WTC11 (cell line): ENCODE measurements around the gene VTI1A. TPM values are rescaled to one million over a fixed set of nuclear protein-coding genes. Genes with fewer than 3 reads are reported as not detected.

Source experiments
- ATAC-seq: fragments of 200-7000 bp; cut with Tn5 transposase; 2 replicates; pipeline ENCODE4 v1.10.0; 2021; ENCODE audit warnings: mild to moderate bottlenecking, moderate library complexity
- CTCF ChIA-PET: fragments of 300-600 bp; sonication (Branson Sonifier 250); formaldehyde crosslinking; loops from one replicate; lab custom pipeline; 2021; ENCODE audit warnings: antibody characterized with exemption; lab: Charles Lee
- POLR2A ChIA-PET: fragments of 350-600 bp; sonication (Branson Sonifier 250); formaldehyde crosslinking; loops from one replicate; lab custom pipeline; 2021; ENCODE audit warnings: antibody characterized with exemption; lab: Charles Lee
- DNase-seq: peaks from one replicate; pipeline ENCODE4 v3.0.0; 2021; ENCODE audit warnings: low spot score
- H3K27ac Mint-ChIP-seq: 2 replicates; pipeline ENCODE4 v1.8.0; 2021; ENCODE audit warnings: mixed read lengths
- H3K27me3 Mint-ChIP-seq: 2 replicates; pipeline ENCODE4 v1.8.0; 2021; ENCODE audit warnings: low read depth, mild to moderate bottlenecking, moderate library complexity, mixed read lengths
- H3K36me3 Mint-ChIP-seq: 2 replicates; pipeline ENCODE4 v1.8.0; 2021; ENCODE audit warnings: mixed read lengths
- H3K4me1 Mint-ChIP-seq: 2 replicates; pipeline ENCODE4 v1.8.0; 2022; ENCODE audit warnings: mixed read lengths
- H3K4me3 Mint-ChIP-seq: 2 replicates; pipeline ENCODE4 v1.8.0; 2021; ENCODE audit warnings: mild to moderate bottlenecking, moderate library complexity, mixed read lengths
- H3K9me3 Mint-ChIP-seq: 2 replicates; pipeline ENCODE4 v1.8.0; 2021; ENCODE audit warnings: mixed read lengths
- ATF1 ChIP-seq: sonication (generic); formaldehyde crosslinking; IDR thresholded peaks from 2 replicates; pipeline ENCODE4 v1.8.1; 2023; ENCODE audit warnings: mild to moderate bottlenecking, moderate library complexity, missing genetic modification reagents
- GABPB1 ChIP-seq: sonication (generic); formaldehyde crosslinking; IDR thresholded peaks from 2 replicates; pipeline ENCODE4 v1.8.1; 2023; ENCODE audit warnings: mild to moderate bottlenecking, missing genetic modification reagents
- IRF2 ChIP-seq: sonication (generic); formaldehyde crosslinking; IDR thresholded peaks from 2 replicates; pipeline ENCODE4 v1.8.0; 2022; ENCODE audit warnings: low read depth, missing genetic modification reagents, borderline replicate concordance
- JAZF1 ChIP-seq: fragments of 250-450 bp; sonication (Bioruptor Pico); IDR thresholded peaks from 2 replicates; pipeline ENCODE4 v1.9.0; 2021; ENCODE audit warnings: moderate library complexity, mild to moderate bottlenecking, inconsistent platforms
- KAT7 ChIP-seq: sonication (generic); formaldehyde crosslinking; IDR thresholded peaks from 2 replicates; pipeline ENCODE4 v1.8.1; 2023; ENCODE audit warnings: missing genetic modification reagents, mild to moderate bottlenecking, borderline replicate concordance
- MLX ChIP-seq: sonication (generic); formaldehyde crosslinking; IDR thresholded peaks from 2 replicates; pipeline ENCODE4 v1.8.1; 2023; ENCODE audit warnings: mild to moderate bottlenecking, missing genetic modification reagents, moderate library complexity
- SMAD4 ChIP-seq: sonication (generic); formaldehyde crosslinking; IDR thresholded peaks from 2 replicates; pipeline ENCODE4 v1.8.0; 2022; ENCODE audit warnings: mild to moderate bottlenecking, missing genetic modification reagents
- TCF7 ChIP-seq: sonication (generic); formaldehyde crosslinking; IDR thresholded peaks from 2 replicates; pipeline ENCODE4 v1.8.0; 2022; ENCODE audit warnings: mild to moderate bottlenecking, low read depth, missing genetic modification reagents, moderate library complexity
- TEAD4 ChIP-seq: sonication (generic); formaldehyde crosslinking; IDR thresholded peaks from 2 replicates; pipeline ENCODE4 v1.8.0; 2022; ENCODE audit warnings: mild to moderate bottlenecking, missing genetic modification reagents
- USF1 ChIP-seq: sonication (generic); formaldehyde crosslinking; IDR thresholded peaks from 2 replicates; pipeline ENCODE4 v1.8.0; 2022; ENCODE audit warnings: mild to moderate bottlenecking, missing genetic modification reagents
- ZNF121 ChIP-seq: sonication (generic); formaldehyde crosslinking; IDR thresholded peaks from 2 replicates; pipeline ENCODE4 v1.8.0; 2023; ENCODE audit warnings: missing genetic modification reagents
- total RNA-seq: library from RNA; stranded (reverse); gene quantifications from 3 replicates; pipeline ENCODE4 v1.2.3, GENCODE V29; 2021
- TF ChIP-seq, protein P1 (sequence below): fragments of 250-450 bp; sonication (Bioruptor Pico); IDR thresholded peaks from 2 replicates; pipeline ENCODE4 v1.9.0; 2021; ENCODE audit warnings: mild to moderate bottlenecking
- TF ChIP-seq, protein P2 (sequence below): fragments of 250-450 bp; sonication (Bioruptor Pico); IDR thresholded peaks from 2 replicates; pipeline ENCODE4 v1.9.0; 2021; ENCODE audit warnings: mild to moderate bottlenecking, borderline replicate concordance
- TF ChIP-seq, protein P3 (sequence below): sonication (generic); formaldehyde crosslinking; conservative IDR thresholded peaks from 2 replicates; pipeline ENCODE4 v1.8.1; 2022; ENCODE audit warnings: mild to moderate bottlenecking, missing genetic modification reagents
- TF ChIP-seq, protein P4 (sequence below): fragments of 250-450 bp; sonication (Bioruptor Pico); conservative IDR thresholded peaks from 2 replicates; pipeline ENCODE4 v1.9.0; 2021; ENCODE audit warnings: mild to moderate bottlenecking

VTI1A gene
- total RNA-seq, 1 experiment from 2014 or later, result 20.1 TPM

- TF ChIP-seq, protein P1, sequence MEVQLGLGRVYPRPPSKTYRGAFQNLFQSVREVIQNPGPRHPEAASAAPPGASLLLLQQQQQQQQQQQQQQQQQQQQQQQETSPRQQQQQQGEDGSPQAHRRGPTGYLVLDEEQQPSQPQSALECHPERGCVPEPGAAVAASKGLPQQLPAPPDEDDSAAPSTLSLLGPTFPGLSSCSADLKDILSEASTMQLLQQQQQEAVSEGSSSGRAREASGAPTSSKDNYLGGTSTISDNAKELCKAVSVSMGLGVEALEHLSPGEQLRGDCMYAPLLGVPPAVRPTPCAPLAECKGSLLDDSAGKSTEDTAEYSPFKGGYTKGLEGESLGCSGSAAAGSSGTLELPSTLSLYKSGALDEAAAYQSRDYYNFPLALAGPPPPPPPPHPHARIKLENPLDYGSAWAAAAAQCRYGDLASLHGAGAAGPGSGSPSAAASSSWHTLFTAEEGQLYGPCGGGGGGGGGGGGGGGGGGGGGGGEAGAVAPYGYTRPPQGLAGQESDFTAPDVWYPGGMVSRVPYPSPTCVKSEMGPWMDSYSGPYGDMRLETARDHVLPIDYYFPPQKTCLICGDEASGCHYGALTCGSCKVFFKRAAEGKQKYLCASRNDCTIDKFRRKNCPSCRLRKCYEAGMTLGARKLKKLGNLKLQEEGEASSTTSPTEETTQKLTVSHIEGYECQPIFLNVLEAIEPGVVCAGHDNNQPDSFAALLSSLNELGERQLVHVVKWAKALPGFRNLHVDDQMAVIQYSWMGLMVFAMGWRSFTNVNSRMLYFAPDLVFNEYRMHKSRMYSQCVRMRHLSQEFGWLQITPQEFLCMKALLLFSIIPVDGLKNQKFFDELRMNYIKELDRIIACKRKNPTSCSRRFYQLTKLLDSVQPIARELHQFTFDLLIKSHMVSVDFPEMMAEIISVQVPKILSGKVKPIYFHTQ (CRISPR knock-in tag), result no peak
- TF ChIP-seq IRF2 (CRISPR knock-in tag) (no peak), MLX (CRISPR knock-in tag) (no peak), JAZF1 (CRISPR knock-in tag) (no peak)
Measured at GRCh38 chr10:112763916-112764520, 317.0 kb downstream of the VTI1A start (continued).

DNA sequence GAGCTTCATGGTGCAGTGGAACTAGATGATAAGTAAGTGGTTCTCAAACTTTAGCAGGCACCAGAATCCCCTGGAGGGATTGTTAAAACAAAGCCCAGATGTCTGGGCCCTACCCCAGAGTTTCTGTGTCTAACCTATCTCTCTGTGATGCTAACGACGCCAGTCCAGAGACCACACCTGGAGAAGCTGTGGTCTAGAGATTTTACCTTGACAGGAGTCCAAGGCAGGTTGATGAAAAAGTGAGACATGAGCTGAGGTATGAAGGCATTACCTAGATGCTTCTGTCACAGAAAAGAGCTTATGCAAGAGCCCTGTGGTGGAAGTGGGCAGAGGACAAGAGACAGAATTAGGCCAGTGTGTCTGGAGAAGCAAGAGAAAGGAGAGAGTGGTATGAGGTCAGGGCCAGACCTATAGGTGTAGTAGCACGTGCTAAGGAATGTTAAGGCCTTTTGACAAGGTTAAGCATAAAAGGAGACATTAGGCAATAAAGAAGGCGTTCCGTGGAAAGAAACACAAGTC is 318.8 kb downstream of the VTI1A start:
- POLR2A ChIA-PET, result interaction anchor here (0.9 kb wide), 1 partner anchor 183 kb away, joined by 3 read pairs; no protein-coding TSS in a partner anchor
- CTCF ChIA-PET, result interaction anchor here (1.2 kb wide), 1 partner anchor 14 kb away, joined by 3 read pairs; no protein-coding TSS in a partner anchor
- Mint-ChIP-seq H3K27ac (peak overlapping the region; percentile 51), H3K36me3 (no peaks in the 10 kb centered on the region), H3K4me1 (peaks cover 33% of the 10 kb centered on the region), H3K27me3 (no peaks in the 10 kb centered on the region), H3K4me3 (no peak overlapping the region), H3K9me3 (no peaks in the 10 kb centered on the region)
- DNase-seq (no peak), ATAC-seq (no peak)
- TF ChIP-seq, protein P2, sequence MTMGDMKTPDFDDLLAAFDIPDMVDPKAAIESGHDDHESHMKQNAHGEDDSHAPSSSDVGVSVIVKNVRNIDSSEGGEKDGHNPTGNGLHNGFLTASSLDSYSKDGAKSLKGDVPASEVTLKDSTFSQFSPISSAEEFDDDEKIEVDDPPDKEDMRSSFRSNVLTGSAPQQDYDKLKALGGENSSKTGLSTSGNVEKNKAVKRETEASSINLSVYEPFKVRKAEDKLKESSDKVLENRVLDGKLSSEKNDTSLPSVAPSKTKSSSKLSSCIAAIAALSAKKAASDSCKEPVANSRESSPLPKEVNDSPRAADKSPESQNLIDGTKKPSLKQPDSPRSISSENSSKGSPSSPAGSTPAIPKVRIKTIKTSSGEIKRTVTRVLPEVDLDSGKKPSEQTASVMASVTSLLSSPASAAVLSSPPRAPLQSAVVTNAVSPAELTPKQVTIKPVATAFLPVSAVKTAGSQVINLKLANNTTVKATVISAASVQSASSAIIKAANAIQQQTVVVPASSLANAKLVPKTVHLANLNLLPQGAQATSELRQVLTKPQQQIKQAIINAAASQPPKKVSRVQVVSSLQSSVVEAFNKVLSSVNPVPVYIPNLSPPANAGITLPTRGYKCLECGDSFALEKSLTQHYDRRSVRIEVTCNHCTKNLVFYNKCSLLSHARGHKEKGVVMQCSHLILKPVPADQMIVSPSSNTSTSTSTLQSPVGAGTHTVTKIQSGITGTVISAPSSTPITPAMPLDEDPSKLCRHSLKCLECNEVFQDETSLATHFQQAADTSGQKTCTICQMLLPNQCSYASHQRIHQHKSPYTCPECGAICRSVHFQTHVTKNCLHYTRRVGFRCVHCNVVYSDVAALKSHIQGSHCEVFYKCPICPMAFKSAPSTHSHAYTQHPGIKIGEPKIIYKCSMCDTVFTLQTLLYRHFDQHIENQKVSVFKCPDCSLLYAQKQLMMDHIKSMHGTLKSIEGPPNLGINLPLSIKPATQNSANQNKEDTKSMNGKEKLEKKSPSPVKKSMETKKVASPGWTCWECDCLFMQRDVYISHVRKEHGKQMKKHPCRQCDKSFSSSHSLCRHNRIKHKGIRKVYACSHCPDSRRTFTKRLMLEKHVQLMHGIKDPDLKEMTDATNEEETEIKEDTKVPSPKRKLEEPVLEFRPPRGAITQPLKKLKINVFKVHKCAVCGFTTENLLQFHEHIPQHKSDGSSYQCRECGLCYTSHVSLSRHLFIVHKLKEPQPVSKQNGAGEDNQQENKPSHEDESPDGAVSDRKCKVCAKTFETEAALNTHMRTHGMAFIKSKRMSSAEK (CRISPR knock-in tag), result no peak
- TF ChIP-seq TCF7 (CRISPR knock-in tag) (no peak), USF1 (no peak)

DNA sequence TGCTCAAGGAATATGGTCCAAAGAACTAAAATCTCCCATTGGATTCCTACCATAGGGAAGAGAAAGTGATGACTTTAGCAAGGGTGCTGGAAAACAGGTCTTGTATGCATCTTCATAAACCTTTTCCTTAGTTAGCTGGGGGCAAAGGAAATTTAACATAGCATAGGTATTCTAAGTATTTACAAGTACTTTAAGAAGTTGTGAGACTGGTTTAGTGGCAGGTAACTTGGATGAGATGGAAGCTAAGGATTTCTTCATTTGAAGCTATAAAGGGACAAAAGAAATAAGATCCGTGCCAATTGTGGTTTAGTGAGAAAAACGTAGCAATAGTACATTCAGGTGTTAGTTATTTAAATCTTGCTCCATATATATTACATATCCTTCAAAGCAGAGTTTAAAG is 319.6 kb downstream of the VTI1A start:
- no peak for ATAC-seq
- H3K4me1 Mint-ChIP-seq, result peaks cover 33% of the 10 kb centered on the region
- no peaks in the 10 kb centered on the region for H3K36me3 Mint-ChIP-seq
- ChIA-PET POLR2A (interaction anchor here (0.6 kb wide), 1 partner anchor 211 kb away, joined by 4 read pairs; no protein-coding TSS in a partner anchor), CTCF (interaction anchor here (1.2 kb wide), 1 partner anchor 15 kb away, joined by 3 read pairs; no protein-coding TSS in a partner anchor)
- H3K27me3 Mint-ChIP-seq, result no peaks in the 10 kb centered on the region
- no peak overlapping the region for H3K4me3 Mint-ChIP-seq
- peak overlapping the region; percentile 14; the same call in 1 of the 2 replicates for H3K27ac Mint-ChIP-seq
- H3K9me3 Mint-ChIP-seq, result no peaks in the 10 kb centered on the region
- DNase-seq, result no peak
- TF ChIP-seq ZNF121 (CRISPR knock-in tag) (no peak), TEAD4 (no peak), GABPB1 (CRISPR knock-in tag) (no peak), SMAD4 (CRISPR knock-in tag) (no peak), ATF1 (CRISPR knock-in tag) (no peak), KAT7 (CRISPR knock-in tag) (no peak), TCF7 (CRISPR knock-in tag) (no peak)
- TF ChIP-seq, protein P3, sequence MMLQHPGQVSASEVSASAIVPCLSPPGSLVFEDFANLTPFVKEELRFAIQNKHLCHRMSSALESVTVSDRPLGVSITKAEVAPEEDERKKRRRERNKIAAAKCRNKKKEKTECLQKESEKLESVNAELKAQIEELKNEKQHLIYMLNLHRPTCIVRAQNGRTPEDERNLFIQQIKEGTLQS (CRISPR knock-in tag), result no peak
- TF ChIP-seq, protein P4, sequence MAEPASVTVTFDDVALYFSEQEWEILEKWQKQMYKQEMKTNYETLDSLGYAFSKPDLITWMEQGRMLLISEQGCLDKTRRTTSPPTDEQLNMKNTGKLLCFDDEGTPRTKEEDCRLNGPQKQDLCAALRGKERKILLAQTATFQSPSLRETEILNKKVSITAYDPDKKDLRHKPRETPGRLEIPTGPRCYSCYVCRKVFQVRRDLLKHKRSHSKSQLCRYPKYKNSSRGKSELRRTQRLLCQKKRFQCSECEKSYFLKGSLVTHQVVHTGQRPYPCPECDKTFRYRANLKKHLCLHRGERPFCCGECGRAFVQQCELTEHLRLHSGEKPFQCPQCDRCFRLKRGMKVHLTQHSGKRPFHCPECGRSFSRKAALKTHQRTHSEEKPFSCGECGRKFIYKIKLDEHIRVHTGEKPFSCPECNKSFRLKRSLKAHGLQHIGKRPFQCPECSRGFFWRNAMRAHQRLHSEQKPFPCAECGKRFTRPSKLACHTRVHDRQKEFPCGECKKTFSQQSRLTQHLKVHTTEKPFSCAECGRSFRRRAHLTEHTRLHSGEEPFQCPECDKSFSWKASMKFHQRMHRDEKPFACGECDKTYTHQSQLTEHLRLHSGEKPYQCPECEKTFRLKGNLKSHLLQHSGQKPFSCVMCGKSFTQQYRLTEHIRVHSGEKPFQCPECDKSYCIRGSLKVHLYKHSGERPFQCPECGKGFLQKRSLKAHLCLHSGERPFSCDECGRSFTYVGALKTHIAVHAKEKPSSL (CRISPR knock-in tag), result no peak
